Smooth muscle cell (in vitro differentiated cells): ENCODE measurements around the gene MACROD2. TPM values are rescaled to one million over a fixed set of nuclear protein-coding genes. Genes with fewer than 3 reads are reported as not detected.

Experiments used
- DNase-seq: peaks from one replicate; lab custom pipeline; 2025; ENCODE audit not compliant: unreplicated experiment; lab: John Stamatoyannopoulos, UW
- H2AFZ ChIP-seq: fragments of 200-600 bp; sonication (generic); 2 replicates; pipeline ENCODE4 v1.6.0; 2016; ENCODE audit warnings: antibody characterized with exemption, low read depth, mild to moderate bottlenecking
- H3F3A ChIP-seq: fragments of 200-600 bp; sonication (generic); 2 replicates; pipeline ENCODE4 v1.6.0; 2017; ENCODE audit warnings: antibody characterized with exemption, low read depth
- H3K27ac ChIP-seq: fragments of 200-600 bp; sonication (generic); 2 replicates; pipeline ENCODE4 v1.5.1; 2016; ENCODE audit warnings: low read depth, mild to moderate bottlenecking
- H3K27me3 ChIP-seq: fragments of 200-600 bp; sonication (generic); 2 replicates; pipeline ENCODE4 v1.6.1; 2016; ENCODE audit warnings: low read depth, mild to moderate bottlenecking
- H3K36me3 ChIP-seq: fragments of 200-600 bp; sonication (generic); 2 replicates; pipeline ENCODE4 v1.5.1; 2016; ENCODE audit warnings: low read depth
- H3K4me1 ChIP-seq: fragments of 200-600 bp; sonication (generic); 2 replicates; pipeline ENCODE4 v1.5.1; 2016; ENCODE audit warnings: low read depth
- H3K4me2 ChIP-seq: fragments of 200-600 bp; sonication (generic); 2 replicates; pipeline ENCODE4 v1.6.0; 2016; ENCODE audit warnings: mild to moderate bottlenecking
- H3K4me3 ChIP-seq: fragments of 200-600 bp; sonication (generic); 2 replicates; pipeline ENCODE4 v1.5.1; 2016; ENCODE audit warnings: mild to moderate bottlenecking
- H3K79me2 ChIP-seq: fragments of 200-600 bp; sonication (generic); 2 replicates; pipeline ENCODE4 v1.6.0; 2016; ENCODE audit warnings: low read depth, mild to moderate bottlenecking
- H3K9ac ChIP-seq: fragments of 200-600 bp; sonication (generic); 2 replicates; pipeline ENCODE4 v1.6.0; 2016; ENCODE audit warnings: low read depth
- H3K9me3 ChIP-seq: fragments of 200-600 bp; sonication (generic); replicated peaks from 2 replicates; pipeline ENCODE4 v1.5.1; 2016; ENCODE audit warnings: low read depth
- H4K20me1 ChIP-seq: fragments of 200-600 bp; sonication (generic); 2 replicates; pipeline ENCODE4 v1.6.0; 2016; ENCODE audit warnings: low read depth
- CTCF ChIP-seq: fragments of 200-600 bp; sonication (generic); IDR thresholded peaks from 2 replicates; pipeline ENCODE4 v1.5.1; 2017; ENCODE audit warnings: borderline replicate concordance, mild to moderate bottlenecking, antibody characterized with exemption; ENCODE audit not compliant: insufficient read depth, poor library complexity, severe bottlenecking
- WGBS: methylation state at CpG from one replicate; pipeline ENCODE4 v1.1.7; 2016; ENCODE audit warnings: low lambda C conversion rate; 5-methylcytosine and 5-hydroxymethylcytosine counted together
- polyA plus RNA-seq: library from polyadenylated mRNA; unstranded; fragments of >200 nt; fragmentation: Nextera tagmentation; extraction: Ambion mirVana; gene quantifications from 2 replicates; pipeline ENCODE4 v1.2.1, GENCODE V29; 2016
- total RNA-seq: library from RNA; depleted of rRNA; stranded (reverse); fragments of >200 nt; gene quantifications from 2 replicates; pipeline ENCODE4 v1.2.3, GENCODE V29; 2014

Gene MACROD2
- total and polyA plus RNA-seq, 2 experiments from 2014 or later, result 0.04 to 0.32 TPM

DNA sequence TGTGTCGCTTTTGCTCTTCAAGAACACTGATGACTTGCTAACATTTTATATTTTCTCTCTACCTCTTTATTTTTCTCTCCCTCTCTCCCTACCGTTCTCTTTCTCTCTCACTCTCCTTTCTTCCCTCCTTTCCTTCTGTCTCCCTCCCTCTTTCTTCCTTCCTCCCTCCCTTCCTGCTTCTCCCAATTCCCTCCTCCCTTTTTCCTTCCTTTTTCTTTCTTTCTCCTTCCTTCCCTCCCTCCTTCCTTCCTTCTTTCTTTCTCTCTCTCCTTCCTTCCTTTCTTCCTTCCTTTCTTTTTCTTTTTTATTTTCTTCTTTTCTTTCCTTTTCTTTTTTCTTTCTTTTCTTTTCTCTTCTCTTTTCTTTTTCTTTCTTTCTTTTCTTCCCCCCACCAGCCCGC, 1511.8 kb downstream of the MACROD2 start:
- no peak overlapping the region for H3K27ac ChIP-seq
- no peak overlapping the region for H3K4me3 ChIP-seq
- DNase-seq, result no peak
- H3K36me3 ChIP-seq, result no peaks in the 10 kb centered on the region
- no peak for TF ChIP-seq CTCF
- H3K27me3 ChIP-seq, result no peaks in the 10 kb centered on the region
- no peak overlapping the region for H3K9ac ChIP-seq
- no peak overlapping the region for H3K4me2 ChIP-seq
- no peaks in the 10 kb centered on the region for H4K20me1 ChIP-seq
- H3K9me3 ChIP-seq, result no peaks in the 10 kb centered on the region
- H2AFZ ChIP-seq, result no peak overlapping the region
- H3K79me2 ChIP-seq, result no peaks in the 10 kb centered on the region
- no peaks in the 10 kb centered on the region for H3F3A ChIP-seq
- WGBS, result 93% methylated on average over 3 of the region's 3 CpGs
- no peaks in the 10 kb centered on the region for H3K4me1 ChIP-seq

- H3F3A ChIP-seq, result no peaks in the 10 kb centered on the region
- H3K36me3 ChIP-seq, result no peaks in the 10 kb centered on the region
- H2AFZ ChIP-seq, result no peak overlapping the region
- no peak for TF ChIP-seq CTCF
- no peak overlapping the region for H3K4me3 ChIP-seq
- no peak overlapping the region for H3K4me2 ChIP-seq
- no peaks in the 10 kb centered on the region for H3K4me1 ChIP-seq
- H3K79me2 ChIP-seq, result no peaks in the 10 kb centered on the region
- H3K9ac ChIP-seq, result no peak overlapping the region
- H4K20me1 ChIP-seq, result no peaks in the 10 kb centered on the region
- no peak overlapping the region for H3K27ac ChIP-seq
- H3K27me3 ChIP-seq, result no peaks in the 10 kb centered on the region
- no peak for DNase-seq
- no peaks in the 10 kb centered on the region for H3K9me3 ChIP-seq
- 91% methylated on average over 1 of the region's 1 CpG for WGBS
Observed at GRCh38 chr20:15511551-15511950, 1516.2 kb downstream of the MACROD2 start.

GRCh38 chr20:15512916-15513315, 1517.6 kb downstream of the MACROD2 start:
- Histone ChIP-seq H4K20me1 (no peaks in the 10 kb centered on the region), H3K27ac (no peak overlapping the region), H3K79me2 (no peaks in the 10 kb centered on the region), H2AFZ (no peak overlapping the region), H3K4me3 (no peak overlapping the region), H3K36me3 (no peaks in the 10 kb centered on the region), H3K4me2 (no peak overlapping the region), H3K27me3 (no peaks in the 10 kb centered on the region), H3F3A (no peaks in the 10 kb centered on the region), H3K9me3 (no peaks in the 10 kb centered on the region), H3K9ac (no peak overlapping the region), H3K4me1 (no peaks in the 10 kb centered on the region)
- TF ChIP-seq CTCF, result no peak
- WGBS, result 55% methylated on average over 5 of the region's 5 CpGs
- no peak for DNase-seq

GRCh38 chr20:15515691-15516090, 1520.4 kb downstream of the MACROD2 start:
- no peak for DNase-seq
- H3K36me3 ChIP-seq, result no peaks in the 10 kb centered on the region
- WGBS, result 40% methylated on average over 2 of the region's 2 CpGs
- peak overlapping the region; percentile 13 for H3K27ac ChIP-seq
- H4K20me1 ChIP-seq, result no peaks in the 10 kb centered on the region
- no peaks in the 10 kb centered on the region for H3K9me3 ChIP-seq
- no peak overlapping the region for H3K9ac ChIP-seq
- H3K79me2 ChIP-seq, result no peaks in the 10 kb centered on the region
- no peak overlapping the region for H2AFZ ChIP-seq
- no peaks in the 10 kb centered on the region for H3K27me3 ChIP-seq
- no peaks in the 10 kb centered on the region for H3F3A ChIP-seq
- H3K4me2 ChIP-seq, result peak overlapping the region; percentile 20
- H3K4me1 ChIP-seq, result no peaks in the 10 kb centered on the region
- H3K4me3 ChIP-seq, result no peak overlapping the region
- TF ChIP-seq CTCF, result no peak
